HG02973 (cell line): ENCODE results near the gene GHR.
A peak's percentile ranks its signal among the peaks of the same experiment; 100 is the strongest.

Source experiments
- ATAC-seq: cut with Tn5 transposase; IDR thresholded peaks from one replicate; pipeline ENCODE4 v1.9.1; 2021; ENCODE audit warnings: moderate library complexity; ENCODE audit not compliant: unreplicated experiment

The GHR gene

DNA sequence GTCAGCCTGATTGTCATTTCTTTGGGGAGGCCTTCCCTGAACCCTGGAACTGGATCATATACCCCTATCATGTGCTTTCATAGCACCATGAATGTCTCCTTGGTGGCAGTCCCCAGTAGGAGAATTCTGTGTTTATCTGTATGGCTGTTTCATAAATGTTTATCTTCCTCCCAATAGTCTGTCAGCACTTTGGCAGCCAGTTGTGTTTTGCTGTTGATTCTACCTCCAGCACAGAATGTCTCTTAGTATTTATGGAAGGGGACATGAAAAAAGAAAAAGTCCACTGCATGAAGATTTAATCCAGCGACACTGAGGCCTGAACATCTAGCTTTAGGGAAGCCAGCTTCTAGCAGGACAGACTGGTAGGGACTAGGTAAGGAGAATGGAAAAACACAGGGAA, 38.3 kb downstream of the GHR start:
- ATAC-seq, result no peak

DNA sequence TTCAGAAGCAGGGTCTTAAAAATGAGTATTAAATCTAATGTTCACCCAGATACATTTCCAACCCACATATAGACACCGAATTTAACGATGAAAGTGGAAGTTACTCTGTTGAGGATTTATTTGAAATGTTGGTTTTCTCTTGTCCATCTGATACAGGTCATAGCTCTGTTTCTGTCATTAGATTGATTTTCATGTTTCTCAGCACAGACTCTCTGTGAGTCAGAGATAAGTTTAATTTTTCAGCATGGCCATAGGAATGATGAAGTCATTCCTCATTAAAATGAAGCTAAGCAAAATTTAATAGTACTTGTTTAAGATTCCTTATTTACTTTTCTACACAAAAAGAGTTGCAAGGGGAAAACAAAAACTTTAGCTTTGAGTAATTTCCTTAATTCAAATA, 38.8 kb downstream of the GHR start:
- no peak for ATAC-seq

DNA sequence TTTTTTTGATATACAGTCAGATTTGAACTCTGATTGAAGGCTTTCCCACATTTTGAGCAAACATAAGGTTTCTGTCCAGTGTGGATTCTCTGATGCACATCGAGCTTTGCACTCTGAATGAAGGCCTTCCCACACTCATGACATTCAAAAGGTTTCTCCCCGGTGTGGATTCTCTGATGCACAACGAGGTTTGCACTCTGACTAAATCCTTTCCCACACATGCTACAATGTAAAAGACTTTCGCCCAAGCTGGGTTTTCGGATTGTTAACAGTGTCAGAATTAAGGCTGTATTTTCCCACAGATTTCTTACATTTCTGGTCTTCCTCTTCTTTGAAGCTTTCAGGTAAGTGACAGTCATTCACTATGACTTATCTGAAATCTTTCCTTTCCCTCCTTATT, 44.3 kb downstream of the GHR start:
- no peak for ATAC-seq

DNA sequence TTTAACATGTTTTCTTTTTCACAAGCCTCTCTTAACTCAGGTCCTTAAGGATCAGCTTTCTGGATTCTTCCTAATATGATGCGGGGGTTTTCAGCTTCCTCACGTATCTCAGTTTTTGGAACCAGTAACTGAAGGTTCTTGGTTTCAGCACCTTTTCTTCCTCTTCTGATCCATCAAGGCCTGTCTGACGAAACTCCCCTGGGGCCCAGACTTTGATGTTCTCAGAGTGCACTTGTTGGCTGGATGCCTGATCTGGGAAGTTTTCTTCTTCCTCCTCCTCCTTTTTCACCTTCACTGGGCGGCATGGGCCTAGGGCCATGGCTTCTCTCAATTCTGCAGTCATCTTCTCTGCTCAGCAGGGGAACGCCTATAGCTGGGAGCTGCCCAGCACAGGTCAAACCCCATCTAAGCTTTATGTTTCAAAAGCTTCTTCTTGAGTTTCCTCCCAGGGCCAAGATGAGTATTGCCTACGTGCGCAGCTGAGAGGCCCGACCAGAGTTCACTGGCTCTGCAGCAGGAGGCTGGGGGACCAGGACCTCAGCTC, 44.8 kb downstream of the GHR start:
- no peak for ATAC-seq

DNA sequence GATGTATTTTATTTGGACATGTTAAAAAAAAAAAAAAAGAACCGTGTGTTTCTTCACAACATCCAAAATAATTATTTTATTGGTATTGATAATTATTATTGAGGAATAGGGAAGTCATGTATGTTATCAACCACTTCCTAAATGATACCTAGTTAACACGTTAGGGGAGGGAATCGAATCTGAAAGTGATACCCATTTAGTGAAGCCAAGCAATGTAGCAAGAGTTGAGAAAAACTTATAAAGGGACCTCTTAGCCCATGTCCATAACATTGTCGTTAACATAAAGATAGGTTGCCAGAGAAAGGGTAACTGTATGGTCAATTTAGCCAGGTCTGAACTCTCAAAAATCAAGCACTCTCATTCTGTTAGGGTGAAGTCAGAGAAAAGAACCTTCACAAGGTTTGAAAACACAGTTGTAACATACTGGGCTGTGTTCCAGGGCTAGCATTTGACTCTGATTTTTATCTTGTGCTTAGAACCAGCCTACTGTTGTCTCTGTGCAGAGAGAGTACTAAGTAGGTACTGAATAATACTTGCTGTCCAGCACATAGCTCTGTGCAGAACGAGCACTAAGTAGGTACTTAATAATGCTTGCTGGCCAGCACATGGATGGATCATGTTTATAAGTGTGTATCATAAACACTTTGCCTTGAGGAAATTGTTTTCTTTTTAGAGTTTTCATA, 60.4 kb downstream of the GHR start:
- peak; percentile 88 for ATAC-seq

DNA sequence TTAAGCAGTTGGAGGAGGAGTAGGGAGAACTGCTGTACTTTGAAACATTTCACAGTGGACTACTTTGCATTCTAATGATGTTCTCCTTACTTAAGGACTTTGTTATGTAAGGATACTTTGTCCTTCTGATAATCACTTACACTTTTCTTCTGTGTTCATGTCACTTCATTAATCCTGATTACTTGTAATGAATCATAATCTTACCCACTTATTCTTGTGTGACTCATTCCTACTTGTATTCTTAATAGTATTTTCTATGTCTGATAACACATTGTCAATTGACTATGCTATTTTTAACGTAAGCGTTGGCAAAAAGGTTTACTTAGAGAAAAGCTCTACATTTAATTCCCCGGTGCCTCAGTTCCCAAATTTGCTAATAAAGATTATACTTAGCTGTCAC, 63.8 kb downstream of the GHR start:
- no peak for ATAC-seq

DNA sequence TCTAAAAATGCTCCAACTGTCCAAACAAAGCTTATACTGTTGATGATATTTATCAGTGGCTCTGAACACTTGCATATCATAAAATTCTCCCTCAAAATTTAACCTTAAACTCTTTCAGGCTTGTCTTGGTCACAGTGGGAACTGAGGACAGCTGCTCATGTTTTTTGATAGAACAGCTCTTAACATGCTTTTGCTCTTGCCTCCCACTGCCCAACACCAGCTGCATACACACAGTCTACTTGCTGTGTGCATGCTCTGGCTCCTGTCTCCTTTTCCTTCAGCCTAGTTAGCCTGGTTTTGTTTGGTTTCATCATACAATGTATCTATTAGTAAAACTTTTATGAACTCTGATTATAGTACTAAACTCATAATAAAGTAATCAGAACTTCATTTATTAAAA, 64.6 kb downstream of the GHR start:
- no peak for ATAC-seq

DNA sequence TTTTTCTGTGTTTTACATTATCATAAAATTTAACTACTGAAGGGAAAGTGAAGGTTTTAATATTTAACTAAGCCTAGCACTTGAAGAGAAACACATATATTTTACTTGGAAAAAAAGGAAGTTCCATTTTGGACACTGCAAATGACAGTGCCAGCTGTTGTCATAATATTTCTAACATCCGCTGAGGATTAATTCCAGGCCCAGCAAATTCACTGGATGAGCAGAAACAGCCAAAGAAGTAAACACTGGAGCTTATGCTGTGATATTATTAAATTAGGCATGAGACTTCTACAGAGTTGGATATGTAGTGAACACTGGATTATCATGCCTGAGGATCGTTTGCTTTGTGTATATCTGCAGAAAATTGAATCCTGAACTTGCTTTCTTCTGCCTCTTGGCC, 67.6 kb downstream of the GHR start:
- no peak for ATAC-seq

DNA sequence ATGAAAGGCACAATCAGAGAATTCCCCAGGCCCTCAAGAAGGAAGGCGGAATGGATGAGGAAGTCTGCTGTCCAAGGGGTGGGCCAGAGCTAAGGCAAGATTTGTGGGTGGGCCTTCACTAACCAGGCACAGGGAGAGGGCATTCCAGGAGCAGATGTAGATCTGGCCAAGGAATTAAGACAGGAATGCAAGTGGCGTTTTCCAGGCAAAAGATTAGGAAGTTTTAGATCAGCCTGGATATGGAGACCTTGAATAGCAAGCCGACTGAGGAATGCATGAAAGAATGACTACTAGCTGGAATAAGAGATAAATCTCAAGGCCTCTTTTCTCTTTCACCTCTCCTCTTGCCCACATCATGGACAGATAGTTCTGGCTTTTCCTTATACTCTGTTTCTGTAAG, 68.5 kb downstream of the GHR start:
- ATAC-seq, result no peak

DNA sequence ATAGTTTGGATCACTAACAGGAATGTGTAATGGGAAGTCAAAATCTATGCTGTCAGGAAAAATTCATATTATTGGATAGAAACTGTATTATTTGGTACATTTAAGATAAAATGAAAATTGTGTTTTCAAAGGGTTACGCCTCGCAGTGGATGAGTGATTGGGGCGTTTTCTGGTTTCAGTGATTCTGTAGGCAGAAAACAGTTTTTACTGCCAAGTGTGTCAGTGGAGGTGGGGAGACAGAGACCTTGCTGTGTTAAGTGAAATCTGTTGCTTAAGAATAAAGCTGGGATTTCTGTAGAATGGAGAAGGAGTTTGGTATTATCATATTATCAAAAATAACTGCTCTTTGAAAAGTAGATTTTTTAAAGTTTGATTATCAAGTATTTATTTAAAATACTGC, 69.7 kb downstream of the GHR start:
- ATAC-seq, result no peak

DNA sequence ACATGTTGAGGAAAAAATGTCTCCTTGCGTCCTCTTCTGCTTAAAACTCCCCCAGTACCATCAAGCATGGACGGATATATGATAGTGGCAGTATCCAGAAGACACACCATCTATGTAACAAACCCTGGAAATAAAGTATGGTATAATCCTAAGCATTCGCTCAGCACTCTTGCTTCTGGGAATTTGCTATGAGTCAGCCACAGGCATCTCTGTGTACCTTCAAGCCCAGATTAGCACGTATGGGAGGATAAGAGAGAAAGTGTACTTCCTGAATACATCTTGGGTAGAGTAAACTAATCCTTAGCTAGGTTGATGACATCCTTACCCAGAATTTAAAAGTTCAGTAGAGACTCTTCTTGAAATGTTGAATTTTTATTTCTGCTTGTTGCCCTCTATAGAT, 71.2 kb downstream of the GHR start:
- ATAC-seq, result no peak

DNA sequence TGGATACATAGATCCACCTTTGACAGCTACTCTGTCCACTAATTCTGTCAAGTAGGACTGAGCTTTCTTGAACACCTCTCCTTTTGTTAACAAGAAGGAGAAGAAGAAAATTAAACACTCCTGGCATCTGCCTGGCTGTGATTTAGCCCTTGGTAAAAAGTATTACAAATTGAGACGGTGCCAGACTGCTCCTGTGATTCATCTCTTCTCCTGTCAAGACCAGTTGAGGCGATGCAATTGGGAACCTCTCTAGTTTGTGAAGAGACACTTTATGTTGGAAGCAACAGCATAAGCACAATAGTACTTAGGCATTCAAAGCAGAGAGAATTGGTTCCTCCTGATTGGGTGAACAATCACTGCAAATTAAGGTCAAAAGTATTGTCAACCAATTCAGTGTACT, 72.7 kb downstream of the GHR start:
- ATAC-seq, result no peak

DNA sequence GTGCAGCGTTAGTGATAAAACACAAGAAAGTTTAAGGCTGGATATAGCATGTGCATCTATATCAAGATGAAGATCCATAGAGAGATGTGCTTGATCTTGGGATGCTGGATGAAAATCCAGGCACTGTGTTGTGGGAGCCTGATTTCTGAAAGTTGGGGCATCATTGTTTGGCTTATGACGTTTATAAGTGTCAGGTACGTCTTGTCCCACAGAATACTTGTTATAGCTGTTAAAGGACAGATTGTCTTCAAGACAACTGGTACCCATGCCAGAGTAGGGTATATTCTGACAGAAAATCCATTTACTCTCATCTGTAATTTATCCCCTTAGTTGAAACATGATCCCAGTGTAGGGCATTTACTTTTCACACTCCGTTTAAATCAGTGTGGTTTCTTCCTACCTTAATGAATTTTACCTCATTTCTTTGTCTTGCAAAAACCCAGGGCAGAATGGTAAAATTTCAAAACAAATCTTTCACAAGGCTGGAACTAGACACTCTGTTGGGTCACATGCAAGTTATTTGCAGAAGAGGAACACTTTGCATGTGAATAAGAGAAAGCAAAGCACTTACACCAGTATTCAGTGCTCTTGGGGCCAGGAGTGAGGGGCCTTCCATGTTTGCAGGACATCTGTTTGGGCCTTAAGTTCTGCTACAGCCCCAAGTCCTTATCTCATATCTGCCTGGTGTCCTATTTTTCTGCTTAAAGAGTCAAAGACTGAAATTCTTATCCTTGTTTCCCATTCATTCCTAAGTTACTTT, 73.3 kb downstream of the GHR start:
- no peak for ATAC-seq

DNA sequence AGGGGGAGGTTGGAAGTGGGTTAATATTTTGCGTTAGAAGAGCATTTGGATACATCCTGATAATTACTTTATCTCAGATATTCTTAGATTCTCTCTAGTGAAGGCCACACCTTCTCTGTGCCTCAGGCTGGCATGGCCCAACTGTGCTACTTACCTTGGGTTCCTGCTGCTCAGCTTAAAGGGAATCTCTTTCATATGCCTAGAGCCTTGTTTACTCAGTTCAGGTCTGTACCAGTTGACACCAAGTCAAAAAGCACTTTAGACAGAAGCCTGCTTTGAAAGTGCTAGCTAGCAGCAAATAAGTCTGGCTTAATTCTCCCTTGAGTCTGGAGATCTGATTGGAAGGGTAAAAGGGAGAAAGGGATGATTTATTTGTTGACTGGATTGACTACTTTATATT, 74.8 kb downstream of the GHR start:
- ATAC-seq, result no peak

DNA sequence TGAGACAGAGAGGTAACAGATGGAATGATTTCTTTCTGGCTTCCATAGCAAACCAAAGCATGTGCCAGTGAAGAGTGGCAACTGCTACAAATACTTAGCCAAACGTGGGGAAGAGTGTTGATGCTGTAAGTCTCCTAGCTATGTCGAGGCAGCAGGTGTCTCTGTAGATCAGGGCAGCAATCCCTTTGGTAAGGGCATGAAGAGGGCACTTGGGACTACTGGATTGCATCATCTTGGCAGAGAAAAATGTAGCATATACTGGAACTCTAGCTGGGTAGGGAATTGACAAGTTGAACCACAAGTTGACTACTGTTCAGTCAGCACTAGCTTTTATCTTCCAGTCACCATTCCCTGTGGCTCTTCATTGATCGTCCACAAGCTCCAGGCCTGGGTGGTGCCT, 75.8 kb downstream of the GHR start:
- ATAC-seq, result no peak

DNA sequence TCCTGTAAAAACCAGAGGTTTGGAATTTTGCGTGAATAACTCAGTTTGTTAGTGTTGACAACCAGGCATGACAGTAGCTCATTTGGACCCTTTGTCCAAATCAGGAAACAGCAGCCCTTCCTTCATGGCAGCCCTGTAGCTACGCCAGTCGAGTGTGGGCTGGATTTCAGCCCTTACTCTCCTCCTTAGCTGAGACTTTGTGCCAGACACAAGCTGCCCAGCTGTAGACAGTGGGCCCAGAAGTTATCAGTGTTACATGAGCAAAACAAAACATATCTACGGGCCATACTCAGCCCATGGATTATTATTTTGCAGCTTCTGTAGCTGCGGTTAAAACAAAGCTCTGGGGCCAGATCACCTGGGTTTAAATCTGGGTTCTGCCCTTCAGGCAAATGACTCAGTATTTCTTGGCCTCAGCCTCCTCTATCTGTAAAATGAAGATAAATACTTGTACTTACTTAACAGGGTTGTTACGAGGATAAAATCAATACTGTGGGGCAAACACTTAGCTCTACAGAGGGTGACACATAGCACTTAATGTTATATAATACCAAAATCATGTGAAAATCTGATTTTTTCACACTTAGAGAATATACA, 76.9 kb downstream of the GHR start:
- ATAC-seq, result no peak

DNA sequence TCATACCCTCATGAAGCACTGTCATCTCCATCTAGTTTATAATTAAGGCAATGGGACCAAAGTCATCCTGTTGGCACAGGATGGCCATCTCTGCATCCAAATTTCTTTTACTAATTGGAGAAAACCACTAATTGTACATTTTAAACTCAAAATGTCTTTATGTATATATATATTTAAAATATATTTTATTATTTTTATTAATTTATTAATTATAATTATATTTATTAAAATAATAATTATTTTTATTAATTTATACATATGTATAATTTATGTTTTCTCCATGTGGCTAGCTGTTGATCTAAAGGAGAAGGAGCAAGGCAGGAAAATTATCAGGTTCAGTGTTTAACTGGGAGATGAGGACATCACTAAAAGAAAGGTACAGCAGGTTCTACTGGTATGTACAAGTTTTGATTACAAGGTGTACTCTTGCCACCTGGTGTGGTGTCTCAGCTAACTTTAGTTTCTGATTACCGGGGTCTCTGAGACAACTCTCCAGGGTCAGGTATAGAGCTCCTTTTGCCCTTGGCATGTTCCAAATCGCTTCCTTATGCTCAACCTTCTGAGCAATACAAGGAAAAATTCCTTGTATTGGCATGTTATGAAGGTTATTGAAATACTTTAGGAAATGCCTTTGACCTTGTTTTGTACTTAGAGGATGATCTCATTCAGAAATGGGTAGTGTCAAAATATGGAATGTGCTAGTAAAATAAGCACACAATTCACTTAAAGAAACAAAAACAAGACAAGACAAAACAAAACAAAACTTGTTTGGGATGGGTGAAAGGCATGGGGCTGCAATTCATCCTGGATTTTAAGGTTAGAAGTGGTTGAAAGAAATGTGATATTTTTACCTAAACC, 79.6 kb downstream of the GHR start:
- ATAC-seq, result no peak

DNA sequence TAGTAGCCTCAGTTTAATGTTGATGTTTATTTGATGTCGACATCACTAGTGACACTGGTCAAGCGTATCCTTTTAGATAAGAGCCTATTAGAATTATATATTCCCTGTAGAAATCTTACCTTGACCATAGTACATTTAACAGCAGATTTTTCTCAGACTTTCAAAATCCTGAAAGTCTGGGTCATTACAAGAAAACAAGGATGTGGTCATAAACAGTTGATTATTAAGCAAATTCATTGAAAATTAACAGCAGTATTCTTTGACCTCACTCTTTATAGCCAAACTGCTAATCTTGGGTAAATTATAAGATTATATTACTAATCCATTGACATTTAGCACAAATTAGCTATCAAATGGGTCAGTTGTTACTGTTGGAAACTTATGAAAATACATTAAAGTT, 83.4 kb downstream of the GHR start:
- ATAC-seq, result no peak

DNA sequence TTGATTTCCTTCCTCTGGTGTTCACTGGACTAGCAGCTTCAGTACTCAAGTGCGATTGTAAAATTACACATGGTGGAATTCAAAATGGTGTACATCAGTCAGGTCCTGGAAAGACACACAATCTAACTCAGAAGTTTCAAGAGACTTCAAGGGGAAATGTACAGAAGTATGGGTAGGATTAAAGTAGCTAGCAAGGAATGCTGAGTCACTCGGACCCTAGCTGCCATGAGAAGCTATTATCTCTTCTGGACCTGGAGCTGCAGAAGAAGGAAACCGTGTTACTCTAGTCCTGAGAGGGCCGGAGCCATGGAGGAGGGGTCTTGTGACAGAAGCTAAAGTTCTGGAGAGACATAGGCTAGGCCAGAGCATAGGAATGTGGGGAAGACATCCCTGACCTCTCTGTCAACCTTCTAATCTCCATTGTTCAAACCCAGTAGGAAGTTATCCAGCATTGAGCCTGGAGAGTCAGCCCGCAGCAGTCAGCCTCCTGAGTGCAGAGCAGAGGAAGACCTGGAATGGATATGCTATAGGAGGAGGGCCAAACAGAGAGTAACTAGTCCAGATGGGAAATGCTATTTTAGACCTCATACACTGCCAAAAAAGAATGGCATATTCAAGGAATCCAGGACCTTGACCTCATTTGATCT, 84.3 kb downstream of the GHR start:
- no peak for ATAC-seq

DNA sequence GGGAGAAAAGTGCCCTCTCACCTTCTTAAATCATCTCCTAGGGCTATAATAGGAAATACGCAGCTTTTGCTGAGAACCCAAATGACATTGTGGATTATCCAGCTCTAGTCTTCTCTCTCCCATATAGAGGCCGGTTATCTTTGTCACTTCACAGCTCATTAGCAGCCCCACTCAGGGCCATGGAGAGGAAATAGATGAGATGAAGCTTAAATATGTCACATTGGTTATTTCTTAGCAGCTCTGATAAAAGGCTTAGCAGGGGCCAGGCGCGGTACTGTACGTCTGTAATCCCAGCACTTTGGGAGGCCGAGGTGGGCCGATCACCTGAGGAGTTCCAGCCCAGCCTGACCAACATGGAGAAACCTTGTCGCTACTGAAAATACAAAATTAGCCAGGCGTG, 90.0 kb downstream of the GHR start:
- no peak for ATAC-seq

DNA sequence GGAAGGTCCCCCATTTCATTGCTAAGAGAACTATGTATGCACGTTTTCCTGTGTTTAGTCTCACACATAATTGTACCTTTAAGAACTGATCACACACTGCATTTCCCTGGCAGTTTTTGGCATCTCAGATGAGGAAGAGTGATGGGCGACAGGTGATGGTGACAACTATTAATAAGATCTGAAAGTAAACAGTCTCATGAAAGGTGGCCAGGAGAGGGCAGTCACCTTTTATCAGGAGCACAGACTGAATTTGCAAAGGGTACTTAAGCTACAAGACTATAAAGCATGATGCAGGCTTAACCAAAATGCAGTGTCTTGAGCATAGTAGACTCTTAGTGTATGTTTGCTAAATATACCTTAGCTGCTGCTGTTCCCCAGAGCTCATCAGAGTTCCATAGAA, 91.5 kb downstream of the GHR start:
- no peak for ATAC-seq
